CD4-positive, alpha-beta T cell treated with Interleukin-12 subunit alpha and Interleukin-12 subunit beta, for 1 hour (primary cell): ENCODE results near the gene MUC5AC.
"Not testable (repeated sequence)": the region's sequence is repeated elsewhere in the genome, so short reads cannot be mapped to it uniquely, and the experiment has no call there.

Source experiments
- DNase-seq: peaks from one replicate; pipeline ENCODE4 v3.0.0-alpha.2; 2020

The MUC5AC gene

DNA sequence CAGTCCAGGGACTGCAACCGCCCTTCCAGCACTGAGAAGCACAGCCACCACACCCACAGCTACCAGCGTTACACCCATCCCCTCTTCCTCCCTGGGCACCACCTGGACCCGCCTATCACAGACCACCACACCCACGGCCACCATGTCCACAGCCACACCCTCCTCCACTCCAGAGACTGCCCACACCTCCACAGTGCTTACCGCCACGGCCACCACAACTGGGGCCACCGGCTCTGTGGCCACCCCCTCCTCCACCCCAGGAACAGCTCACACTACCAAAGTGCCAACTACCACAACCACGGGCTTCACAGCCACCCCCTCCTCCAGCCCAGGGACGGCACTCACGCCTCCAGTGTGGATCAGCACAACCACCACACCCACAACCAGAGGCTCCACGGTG is 85.0 kb downstream of the MUC5AC start:
- DNase-seq, result not testable (repeated sequence)

DNA sequence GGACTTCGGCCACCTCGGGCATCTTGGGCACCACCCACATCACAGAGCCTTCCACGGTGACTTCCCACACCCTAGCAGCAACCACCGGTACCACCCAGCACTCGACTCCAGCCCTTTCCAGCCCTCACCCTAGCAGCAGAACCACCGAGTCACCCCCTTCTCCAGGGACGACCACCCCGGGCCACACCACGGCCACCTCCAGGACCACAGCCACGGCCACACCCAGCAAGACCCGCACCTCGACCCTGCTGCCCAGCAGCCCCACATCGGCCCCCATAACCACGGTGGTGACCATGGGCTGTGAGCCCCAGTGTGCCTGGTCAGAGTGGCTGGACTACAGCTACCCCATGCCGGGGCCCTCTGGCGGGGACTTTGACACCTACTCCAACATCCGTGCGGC is 85.8 kb downstream of the MUC5AC start:
- not testable (repeated sequence) for DNase-seq

GRCh38 chr11:1244557-1244956 is 86.8 kb downstream of the MUC5AC start:
- not testable (repeated sequence) for DNase-seq

DNA sequence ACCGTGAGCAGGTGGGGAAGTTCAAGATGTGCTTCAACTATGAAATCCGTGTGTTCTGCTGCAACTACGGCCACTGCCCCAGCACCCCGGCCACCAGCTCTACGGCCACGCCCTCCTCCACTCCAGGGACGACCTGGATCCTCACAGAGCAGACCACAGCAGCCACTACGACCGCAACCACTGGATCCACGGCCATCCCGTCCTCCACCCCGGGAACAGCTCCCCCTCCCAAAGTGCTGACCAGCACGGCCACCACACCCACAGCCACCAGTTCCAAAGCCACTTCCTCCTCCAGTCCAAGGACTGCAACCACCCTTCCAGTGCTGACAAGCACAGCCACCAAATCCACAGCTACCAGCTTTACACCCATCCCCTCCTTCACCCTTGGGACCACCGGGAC is 88.0 kb downstream of the MUC5AC start:
- DNase-seq, result not testable (repeated sequence)

- not testable (repeated sequence) for DNase-seq
Observed at GRCh38 chr11:1246301-1246700, 88.5 kb downstream of the MUC5AC start.

DNA sequence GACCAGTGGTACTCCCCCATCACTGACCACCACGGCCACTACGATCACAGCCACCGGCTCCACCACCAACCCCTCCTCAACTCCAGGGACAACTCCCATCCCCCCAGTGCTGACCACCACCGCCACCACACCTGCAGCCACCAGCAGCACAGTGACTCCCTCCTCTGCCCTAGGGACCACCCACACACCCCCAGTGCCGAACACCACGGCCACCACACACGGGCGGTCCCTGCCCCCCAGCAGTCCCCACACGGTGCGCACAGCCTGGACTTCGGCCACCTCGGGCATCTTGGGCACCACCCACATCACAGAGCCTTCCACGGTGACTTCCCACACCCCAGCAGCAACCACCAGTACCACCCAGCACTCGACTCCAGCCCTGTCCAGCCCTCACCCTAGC is 89.3 kb downstream of the MUC5AC start:
- DNase-seq, result not testable (repeated sequence)

GRCh38 chr11:1248951-1249350 is 91.2 kb downstream of the MUC5AC start:
- DNase-seq, result not testable (repeated sequence)

DNA sequence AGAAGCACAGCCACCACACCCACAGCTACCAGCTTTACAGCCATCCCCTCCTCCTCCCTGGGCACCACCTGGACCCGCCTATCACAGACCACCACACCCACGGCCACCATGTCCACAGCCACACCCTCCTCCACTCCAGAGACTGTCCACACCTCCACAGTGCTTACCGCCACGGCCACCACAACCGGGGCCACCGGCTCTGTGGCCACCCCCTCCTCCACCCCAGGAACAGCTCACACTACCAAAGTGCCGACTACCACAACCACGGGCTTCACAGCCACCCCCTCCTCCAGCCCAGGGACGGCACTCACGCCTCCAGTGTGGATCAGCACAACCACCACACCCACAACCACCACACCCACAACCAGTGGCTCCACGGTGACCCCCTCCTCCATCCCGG is 92.7 kb downstream of the MUC5AC start:
- not testable (repeated sequence) for DNase-seq
